K562 (cell line): Measurements from ENCODE around the gene SYNM. TPM values are rescaled to one million over a fixed set of nuclear protein-coding genes. Genes with fewer than 3 reads are reported as not detected.

ENCODE experiments used
- RAD21 ChIP-seq, 2 experiments: fragments of 250-450 bp in 1 of 2; fragments of 450-650 bp in 1 of 2; sonication (Bioruptor Pico) in 1 of 2; formaldehyde crosslinking in 1 of 2; IDR thresholded peaks in 1 of 2; conservative IDR thresholded peaks in 1 of 2; 2 replicates each; pipeline versions ENCODE4 v1.4.0 to v1.8.0; 2020 to 2022; ENCODE audit warnings: mild to moderate bottlenecking in 2 of 2, moderate library complexity in 1 of 2
- REST ChIP-seq, 2 experiments: fragments of 450-650 bp; formaldehyde crosslinking in 1 of 2; IDR thresholded peaks; 2 replicates each; pipeline versions ENCODE4 v1.4.0 to v1.6.1; 2014 to 2020; ENCODE audit warnings: mild to moderate bottlenecking in 2 of 2, borderline replicate concordance in 1 of 2, low read depth in 1 of 2
- TAF7 ChIP-seq: fragments of 450-650 bp; IDR thresholded peaks from 2 replicates; pipeline ENCODE4 v1.6.1; 2016; ENCODE audit warnings: missing genetic modification characterization, missing compliant biosample characterization
- polyA plus RNA-seq, 8 experiments: library from polyadenylated mRNA; depleted of rRNA in 4 of 8; stranded (reverse) in 5 of 8; unstranded in 3 of 8; fragments of >200 nt; fragmentation: Nextera tagmentation in 2 of 8; fragmentation: Illumina TruSeq in 1 of 8; extraction: Ambion mirVana in 2 of 8; extraction: Trizol in 1 of 8; gene quantifications; 2 replicates each; pipeline versions ENCODE4 v1.2.1 to v1.2.3, GENCODE V29; 2011 to 2014; ENCODE audit warnings: inconsistent platforms in 1 of 8, missing spikeins in 1 of 8
- total RNA-seq, 7 experiments: library from RNA; depleted of rRNA in 6 of 7; stranded (reverse); fragments of >200 nt in 6 of 7; fragmentation: Illumina TruSeq in 2 of 7; extraction: Trizol in 2 of 7; gene quantifications; 2 replicates each; pipeline versions ENCODE4 v1.2.1 to v1.2.3, GENCODE V29; 2011 to 2021; ENCODE audit warnings: low replicate concordance in 1 of 7

SYNM gene
- total and polyA plus RNA-seq, 9 of the 15 experiments (the other 6 are each of a cell fraction or from before 2014, with no cell fraction given), result 0.01 to 0.42 (median 0.13) TPM

DNA sequence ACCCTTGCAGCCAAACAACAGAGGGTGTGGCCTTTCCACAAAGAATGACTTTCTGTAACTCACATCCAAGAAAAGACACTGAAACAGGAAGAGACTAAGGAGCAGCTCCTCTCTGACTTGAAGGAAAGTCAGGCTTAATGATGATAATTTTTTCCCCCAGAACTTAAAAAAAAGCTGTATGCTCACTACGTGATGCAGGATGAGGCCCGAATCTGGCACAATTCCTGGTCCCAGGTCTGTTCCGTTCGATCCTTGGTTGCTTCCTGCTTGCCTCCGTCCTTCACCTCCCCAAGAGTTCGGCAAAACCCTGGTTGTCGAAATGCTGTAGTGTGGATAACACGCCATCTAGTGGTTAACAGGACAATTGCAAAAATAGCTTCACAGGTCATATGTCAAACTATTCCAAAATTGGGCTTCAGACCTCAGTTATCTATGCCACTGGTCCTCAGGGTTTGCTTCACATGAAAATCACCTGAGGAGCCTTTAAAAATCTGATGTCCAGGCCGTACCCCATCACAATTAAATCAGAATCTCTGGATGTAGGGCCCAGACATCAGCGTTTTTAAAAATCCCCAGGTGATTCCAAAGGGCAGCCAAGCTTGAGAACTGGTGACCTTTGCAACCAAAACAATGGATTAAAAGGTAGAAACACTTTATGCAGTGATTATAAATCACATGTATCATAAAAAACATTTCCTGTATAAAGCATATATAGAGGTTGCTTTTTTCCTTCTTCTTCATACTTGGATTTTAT is 28.1 kb upstream of the SYNM start (continued):
- TF ChIP-seq REST (IDR thresholded peaks at IDR 0.05; ENCODE audit: borderline replicate concordance) (peak; percentile 57; the same call in 1 of the 2 replicates), REST (CRISPR knock-in tag; IDR thresholded peaks at IDR 0.05; ENCODE audit: low read depth) (no peak), RAD21 (CRISPR knock-in tag; conservative IDR thresholded peaks at IDR 0.05 in 1 of 2, IDR thresholded peaks at IDR 0.05 in 1 of 2) (peak; percentile 62 to 87), TAF7 (tag) (no peak)
